ENCODE results near the gene ATXN2. TPM values are rescaled to one million over a fixed set of nuclear protein-coding genes. Genes with fewer than 3 reads are reported as not detected.

ATXN2 gene
- total RNA-seq, 1 experiment from 2014 or later, result 78.5 TPM

DNA sequence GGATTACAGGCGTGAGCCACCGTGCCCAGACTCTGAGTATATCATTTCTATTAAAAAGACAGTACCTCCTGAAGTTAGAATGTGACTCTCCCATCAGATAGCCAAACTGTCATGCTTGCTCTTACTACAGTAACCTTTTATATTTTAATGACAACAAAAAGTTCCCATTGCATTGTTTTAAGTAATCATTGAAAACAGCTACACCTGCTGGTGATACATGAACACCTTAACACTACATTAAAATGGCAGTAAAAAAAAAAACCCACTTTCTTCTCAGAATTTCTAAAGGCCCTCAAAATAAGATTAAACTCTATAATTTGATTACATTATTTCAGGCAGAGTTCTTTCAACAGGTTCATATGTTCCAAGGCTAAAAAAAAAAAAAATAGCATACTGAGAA is 116.7 kb downstream of the ATXN2 start:
- Mint-ChIP-seq H3K36me3 (ENCODE audit: insufficient read depth, unreplicated experiment) (peaks cover 76% of the 10 kb centered on the region), H3K27me3 (ENCODE audit: insufficient read depth, unreplicated experiment) (no peaks in the 10 kb centered on the region), H3K27ac (ENCODE audit: unreplicated experiment) (no peak overlapping the region), H3K4me1 (ENCODE audit: low read depth, unreplicated experiment) (no peaks in the 10 kb centered on the region), H3K4me3 (ENCODE audit: unreplicated experiment) (no peak overlapping the region), H3K9me3 (ENCODE audit: unreplicated experiment) (no peaks in the 10 kb centered on the region)
- Histone ChIP-seq H3K27me3 (replicated peaks; ENCODE audit: control insufficient read depth, insufficient read depth, low read length) (no peaks in the 10 kb centered on the region), H3K9me3 (no peaks in the 10 kb centered on the region), H3K4me3 (ENCODE audit: low read depth, low read length) (no peak overlapping the region), H3K36me3 (ENCODE audit: control insufficient read depth, insufficient read depth, low read length) (no peaks in the 10 kb centered on the region; the same call in 1 of the 2 replicates), H3K4me1 (no peaks in the 10 kb centered on the region)
- no TSS peak for BruUV-seq (replicated peaks)
- TF ChIP-seq, protein P1, sequence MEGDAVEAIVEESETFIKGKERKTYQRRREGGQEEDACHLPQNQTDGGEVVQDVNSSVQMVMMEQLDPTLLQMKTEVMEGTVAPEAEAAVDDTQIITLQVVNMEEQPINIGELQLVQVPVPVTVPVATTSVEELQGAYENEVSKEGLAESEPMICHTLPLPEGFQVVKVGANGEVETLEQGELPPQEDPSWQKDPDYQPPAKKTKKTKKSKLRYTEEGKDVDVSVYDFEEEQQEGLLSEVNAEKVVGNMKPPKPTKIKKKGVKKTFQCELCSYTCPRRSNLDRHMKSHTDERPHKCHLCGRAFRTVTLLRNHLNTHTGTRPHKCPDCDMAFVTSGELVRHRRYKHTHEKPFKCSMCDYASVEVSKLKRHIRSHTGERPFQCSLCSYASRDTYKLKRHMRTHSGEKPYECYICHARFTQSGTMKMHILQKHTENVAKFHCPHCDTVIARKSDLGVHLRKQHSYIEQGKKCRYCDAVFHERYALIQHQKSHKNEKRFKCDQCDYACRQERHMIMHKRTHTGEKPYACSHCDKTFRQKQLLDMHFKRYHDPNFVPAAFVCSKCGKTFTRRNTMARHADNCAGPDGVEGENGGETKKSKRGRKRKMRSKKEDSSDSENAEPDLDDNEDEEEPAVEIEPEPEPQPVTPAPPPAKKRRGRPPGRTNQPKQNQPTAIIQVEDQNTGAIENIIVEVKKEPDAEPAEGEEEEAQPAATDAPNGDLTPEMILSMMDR (IDR thresholded peaks at IDR 0.05; ENCODE audit: insufficient read depth in 1 of 2, low read depth in 1 of 2, low read length in 1 of 2, severe bottlenecking in 1 of 2, unreplicated experiment in 1 of 2), result peak in 1 of 2 experiments; percentile 27
- ChIA-PET CTCF (interaction anchor here (0.6 kb wide), 1 partner anchor 11 kb away, joined by 3 read pairs; no protein-coding TSS in a partner anchor), POLR2A (no interaction called here)
- DNase-seq, result no peak
- intact Hi-C loops (cut with micrococcal nuclease; ENCODE audit: unreplicated experiment), result no loop called here

DNA sequence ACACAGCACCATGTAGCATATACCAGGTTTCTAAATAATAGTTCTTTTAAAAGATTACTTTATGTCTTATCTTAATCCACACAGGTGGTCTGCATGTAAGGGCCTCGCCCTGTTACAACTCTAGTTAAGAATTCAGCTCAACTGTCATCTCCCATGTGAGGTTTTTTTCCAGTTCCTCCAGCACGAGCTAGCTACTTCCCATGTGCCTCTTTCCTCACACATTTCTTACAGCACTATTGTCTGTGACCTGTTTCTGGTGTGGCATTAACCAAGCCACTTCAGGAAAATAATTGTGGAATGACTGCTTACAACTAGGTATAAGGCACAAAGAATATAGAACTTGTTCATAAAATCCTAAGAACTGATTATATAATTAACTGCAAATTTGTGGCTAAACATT is 127.9 kb downstream of the ATXN2 start:
- H3K4me1 Mint-ChIP-seq (ENCODE audit: low read depth, unreplicated experiment), result no peaks in the 10 kb centered on the region
- POLR2A ChIA-PET, result no interaction called here
- no peak overlapping the region for H3K27ac Mint-ChIP-seq (ENCODE audit: unreplicated experiment)
- H3K9me3 ChIP-seq, result no peaks in the 10 kb centered on the region
- intact Hi-C loops (cut with micrococcal nuclease; ENCODE audit: unreplicated experiment), result no loop called here
- no peak overlapping the region for H3K4me3 Mint-ChIP-seq (ENCODE audit: unreplicated experiment)
- H3K4me3 ChIP-seq (ENCODE audit: low read depth, low read length), result no peak overlapping the region
- no peak for DNase-seq
- peaks cover 49% of the 10 kb centered on the region for H3K36me3 Mint-ChIP-seq (ENCODE audit: insufficient read depth, unreplicated experiment)
- no peaks in the 10 kb centered on the region for H3K27me3 ChIP-seq (replicated peaks; ENCODE audit: control insufficient read depth, insufficient read depth, low read length)
- no TSS peak for BruUV-seq (replicated peaks)
- TF ChIP-seq, protein P1 (IDR thresholded peaks at IDR 0.05; ENCODE audit: insufficient read depth in 1 of 2, low read depth in 1 of 2, low read length in 1 of 2, severe bottlenecking in 1 of 2, unreplicated experiment in 1 of 2), result no peak
- no peaks in the 10 kb centered on the region for H3K9me3 Mint-ChIP-seq (ENCODE audit: unreplicated experiment)
- H3K36me3 ChIP-seq (ENCODE audit: control insufficient read depth, insufficient read depth, low read length), result peaks cover 1% of the 10 kb centered on the region; the same call in 1 of the 2 replicates
- no peaks in the 10 kb centered on the region for H3K4me1 ChIP-seq
- CTCF ChIA-PET, result interaction anchor here (0.6 to 1.3 kb wide), 2 partner anchors 11 to 20 kb away, joined by 3 read pairs; no protein-coding TSS in a partner anchor
- no peaks in the 10 kb centered on the region for H3K27me3 Mint-ChIP-seq (ENCODE audit: insufficient read depth, unreplicated experiment)

DNA sequence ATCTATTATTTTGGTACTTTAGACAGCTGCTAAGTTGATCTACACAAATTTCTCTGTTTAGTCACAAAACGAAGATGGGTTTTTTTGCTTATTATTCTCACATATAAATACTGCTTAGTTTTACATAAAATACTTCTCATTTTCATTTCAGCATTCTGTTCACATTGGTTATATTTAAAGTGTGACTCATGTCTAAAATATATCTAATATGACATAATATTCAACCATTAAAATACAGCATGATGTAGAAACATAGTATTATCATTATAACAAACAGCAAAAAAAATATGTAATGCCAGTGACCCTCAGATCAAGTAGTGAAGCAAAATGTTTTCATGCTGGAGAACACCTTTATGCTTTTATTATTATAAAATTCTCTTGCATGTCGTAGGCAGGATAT is 129.7 kb downstream of the ATXN2 start:
- TF ChIP-seq, protein P1 (IDR thresholded peaks at IDR 0.05; ENCODE audit: insufficient read depth in 1 of 2, low read depth in 1 of 2, low read length in 1 of 2, severe bottlenecking in 1 of 2, unreplicated experiment in 1 of 2), result no peak
- H3K4me1 ChIP-seq, result no peaks in the 10 kb centered on the region
- no peaks in the 10 kb centered on the region for H3K9me3 Mint-ChIP-seq (ENCODE audit: unreplicated experiment)
- BruUV-seq (replicated peaks), result no TSS peak
- H3K36me3 Mint-ChIP-seq (ENCODE audit: insufficient read depth, unreplicated experiment), result peaks cover 49% of the 10 kb centered on the region
- peaks cover 1% of the 10 kb centered on the region; the same call in 1 of the 2 replicates for H3K36me3 ChIP-seq (ENCODE audit: control insufficient read depth, insufficient read depth, low read length)
- no peak overlapping the region for H3K4me3 ChIP-seq (ENCODE audit: low read depth, low read length)
- no peak overlapping the region for H3K4me3 Mint-ChIP-seq (ENCODE audit: unreplicated experiment)
- ChIA-PET CTCF (no interaction called here), POLR2A (no interaction called here)
- no peaks in the 10 kb centered on the region for H3K27me3 Mint-ChIP-seq (ENCODE audit: insufficient read depth, unreplicated experiment)
- intact Hi-C loops (cut with micrococcal nuclease; ENCODE audit: unreplicated experiment), result no loop called here
- H3K27ac Mint-ChIP-seq (ENCODE audit: unreplicated experiment), result no peak overlapping the region
- DNase-seq, result no peak
- H3K4me1 Mint-ChIP-seq (ENCODE audit: low read depth, unreplicated experiment), result no peaks in the 10 kb centered on the region
- H3K27me3 ChIP-seq (replicated peaks; ENCODE audit: control insufficient read depth, insufficient read depth, low read length), result no peaks in the 10 kb centered on the region
- H3K9me3 ChIP-seq, result no peaks in the 10 kb centered on the region
